H9 (cell line): ENCODE measurements around the gene LRMDA. TPM values are rescaled to one million over a fixed set of nuclear protein-coding genes. Genes with fewer than 3 reads are reported as not detected.

Source experiments
- DNase-seq: peaks from one replicate; pipeline ENCODE4 v3.0.0-alpha.2; 2017
- H2AFZ ChIP-seq: one replicate; pipeline ENCODE4 v1.6.1; 2013; ENCODE audit warnings: mild to moderate bottlenecking, low read length, control low read depth, moderate library complexity
- H2AK5ac ChIP-seq: 2 replicates; pipeline ENCODE4 v1.6.1; 2013; ENCODE audit warnings: low read length, control low read depth, mixed read lengths; ENCODE audit not compliant: insufficient read length
- H2BK120ac ChIP-seq: one replicate; pipeline ENCODE4 v1.6.1; 2013; ENCODE audit warnings: low read depth, mild to moderate bottlenecking, low read length, control low read depth, inconsistent platforms; ENCODE audit not compliant: poor library complexity, severe bottlenecking
- H2BK12ac ChIP-seq: 2 replicates; pipeline ENCODE4 v1.6.1; 2013; ENCODE audit warnings: low read length, control low read depth, mixed read lengths, low read depth; ENCODE audit not compliant: insufficient read length
- H2BK15ac ChIP-seq: 2 replicates; pipeline ENCODE4 v1.6.1; 2013; ENCODE audit warnings: low read depth, low read length, control low read depth
- H2BK20ac ChIP-seq: one replicate; pipeline ENCODE4 v1.6.1; 2013; ENCODE audit warnings: low read depth, mild to moderate bottlenecking, low read length, control low read depth, inconsistent platforms; ENCODE audit not compliant: poor library complexity, severe bottlenecking
- H2BK5ac ChIP-seq: 2 replicates; pipeline ENCODE4 v1.6.1; 2013; ENCODE audit warnings: low read length, control low read depth, mixed read lengths; ENCODE audit not compliant: insufficient read length
- H3K14ac ChIP-seq: 2 replicates; pipeline ENCODE4 v1.6.1; 2013; ENCODE audit warnings: low read length, control low read depth; ENCODE audit not compliant: insufficient read depth
- H3K18ac ChIP-seq: 2 replicates; pipeline ENCODE4 v1.6.1; 2013; ENCODE audit warnings: low read depth, mild to moderate bottlenecking, mixed read lengths, low read length, control low read depth; ENCODE audit not compliant: insufficient read length
- H3K23ac ChIP-seq: 2 replicates; pipeline ENCODE4 v1.6.1; 2013; ENCODE audit warnings: low read length, control low read depth, mixed read lengths, low read depth; ENCODE audit not compliant: insufficient read length
- H3K23me2 ChIP-seq: 2 replicates; pipeline ENCODE4 v1.6.1; 2013; ENCODE audit warnings: low read depth, mild to moderate bottlenecking, mixed read lengths, low read length, control low read depth; ENCODE audit not compliant: insufficient read length, poor library complexity, severe bottlenecking
- H3K27ac ChIP-seq: 2 replicates; pipeline ENCODE4 v1.5.1; 2013; ENCODE audit warnings: low read length, control low read depth, mixed read lengths, low read depth; ENCODE audit not compliant: insufficient read length
- H3K27me3 ChIP-seq: 2 replicates; pipeline ENCODE4 v1.6.1; 2013; ENCODE audit warnings: low read length, control low read depth, inconsistent platforms; ENCODE audit not compliant: insufficient read depth
- H3K4ac ChIP-seq: 2 replicates; pipeline ENCODE4 v1.6.1; 2013; ENCODE audit warnings: low read depth, mild to moderate bottlenecking, control low read depth, inconsistent platforms, low read length, moderate library complexity
- H3K4me1 ChIP-seq: 2 replicates; pipeline ENCODE4 v1.6.1; 2013; ENCODE audit warnings: low read length, control low read depth, inconsistent platforms; ENCODE audit not compliant: insufficient read depth
- H3K4me2 ChIP-seq: 2 replicates; pipeline ENCODE4 v1.6.1; 2013; ENCODE audit warnings: low read length, control low read depth, mixed read lengths; ENCODE audit not compliant: insufficient read length, insufficient read depth
- H3K56ac ChIP-seq: 2 replicates; pipeline ENCODE4 v1.6.1; 2013; ENCODE audit warnings: low read depth, mild to moderate bottlenecking, mixed read lengths, low read length, control low read depth; ENCODE audit not compliant: insufficient read length
- H3K79me1 ChIP-seq: 2 replicates; pipeline ENCODE4 v1.6.1; 2013; ENCODE audit warnings: low read depth, mild to moderate bottlenecking, moderate library complexity, low read length, control low read depth, inconsistent platforms; ENCODE audit not compliant: insufficient read depth, poor library complexity, severe bottlenecking
- H3K79me2 ChIP-seq: 2 replicates; pipeline ENCODE4 v1.6.1; 2013; ENCODE audit warnings: low read length, control low read depth, inconsistent platforms; ENCODE audit not compliant: insufficient read depth
- H3K9ac ChIP-seq: 2 replicates; pipeline ENCODE4 v1.6.1; 2013; ENCODE audit warnings: low read length, control low read depth, mixed read lengths; ENCODE audit not compliant: insufficient read length; ENCODE audit errors: extremely low read depth
- H3K9me3 ChIP-seq: one replicate; pipeline ENCODE4 v1.6.1; 2013; ENCODE audit warnings: low read depth, low read length, inconsistent platforms; ENCODE audit not compliant: control insufficient read depth
- H3T11ph ChIP-seq: one replicate; pipeline ENCODE4 v1.6.1; 2013; ENCODE audit warnings: mild to moderate bottlenecking, low read length, control low read depth, inconsistent platforms
- H4K20me1 ChIP-seq: one replicate; pipeline ENCODE4 v1.6.1; 2013; ENCODE audit not compliant: control insufficient read depth, insufficient read length, insufficient read depth
- H4K5ac ChIP-seq: 2 replicates; pipeline ENCODE4 v1.6.1; 2013; ENCODE audit warnings: low read depth, mild to moderate bottlenecking, mixed read lengths, low read length, control low read depth; ENCODE audit not compliant: insufficient read length
- H4K8ac ChIP-seq: replicated peaks from 2 replicates; pipeline ENCODE4 v1.6.1; 2013; ENCODE audit warnings: low read length, control low read depth, mixed read lengths, low read depth; ENCODE audit not compliant: insufficient read length
- H4K91ac ChIP-seq: 2 replicates; pipeline ENCODE4 v1.6.1; 2013; ENCODE audit warnings: low read depth, mild to moderate bottlenecking, moderate library complexity, mixed read lengths, low read length, control low read depth; ENCODE audit not compliant: insufficient read length
- H3K27ac Mint-ChIP-seq, 3 experiments: 2 replicates in 2 of 3; 3 replicates in 1 of 3; pipeline ENCODE4 v1.8.0; 2020 to 2021; ENCODE audit warnings: mixed read lengths in 3 of 3, mild to moderate bottlenecking in 1 of 3, moderate library complexity in 1 of 3
- H3K27me3 Mint-ChIP-seq: 2 replicates; pipeline ENCODE4 v1.8.0; 2021; ENCODE audit warnings: low read depth, mild to moderate bottlenecking, moderate library complexity, mixed read lengths
- H3K36me3 Mint-ChIP-seq, 3 experiments: 2 replicates in 2 of 3; 3 replicates in 1 of 3; pipeline ENCODE4 v1.8.0; 2020 to 2021; ENCODE audit warnings: low read depth in 3 of 3, mixed read lengths in 3 of 3; ENCODE audit not compliant: insufficient read depth in 1 of 3
- H3K4me1 Mint-ChIP-seq, 2 experiments: 2 replicates each; pipeline ENCODE4 v1.8.0; 2020; ENCODE audit warnings: mixed read lengths in 2 of 2
- H3K4me3 Mint-ChIP-seq, 2 experiments: 2 replicates in 1 of 2; 3 replicates in 1 of 2; pipeline ENCODE4 v1.8.0; 2020 to 2021; ENCODE audit warnings: mild to moderate bottlenecking in 2 of 2, mixed read lengths in 2 of 2, moderate library complexity in 1 of 2
- H3K9me3 Mint-ChIP-seq, 2 experiments: 2 replicates in 1 of 2; 3 replicates in 1 of 2; pipeline ENCODE4 v1.8.0; 2020; ENCODE audit warnings: mild to moderate bottlenecking in 2 of 2, mixed read lengths in 2 of 2, moderate library complexity in 1 of 2
- WGBS: extraction: QIAGEN DNeasy Blood & Tissue Kit; methylation state at CpG from one replicate; pipeline ENCODE4 v1.1.7; 2013; ENCODE audit warnings: missing lambda C conversion rate, low lambda C conversion rate, mixed read lengths; ENCODE audit not compliant: insufficient read length; ENCODE audit errors: extremely low coverage; 5-methylcytosine and 5-hydroxymethylcytosine counted together
- total RNA-seq: library from RNA; stranded (reverse); gene quantifications from 2 replicates; pipeline ENCODE4 v1.2.1, GENCODE V29; 2021
- TF ChIP-seq, protein P1 (sequence below): fragments of 200-600 bp; sonication (generic); conservative IDR thresholded peaks from 3 replicates; pipeline ENCODE4 v1.8.0; 2021; ENCODE audit warnings: antibody characterized with exemption, mild to moderate bottlenecking

LRMDA gene
- total RNA-seq, 1 experiment from 2014 or later = 1.8 TPM

- no peak overlapping the region for H2BK120ac ChIP-seq
- H3T11ph ChIP-seq = no peak overlapping the region
- no peaks in the 10 kb centered on the region for H3K79me2 ChIP-seq
- H3K14ac ChIP-seq = no peak overlapping the region
- H3K9me3 ChIP-seq = no peaks in the 10 kb centered on the region
- H4K20me1 ChIP-seq = no peaks in the 10 kb centered on the region
- H3K9me3 Mint-ChIP-seq = peaks cover 54 to 64% of the 10 kb centered on the region in 2 experiments
- H2BK15ac ChIP-seq = no peak overlapping the region
- H3K4me3 Mint-ChIP-seq = no peak overlapping the region
- H3K27ac ChIP-seq = no peak overlapping the region
- H3K4ac ChIP-seq = no peak overlapping the region
- no peak overlapping the region for H3K27ac Mint-ChIP-seq
- H4K91ac ChIP-seq = no peak overlapping the region
- no peaks in the 10 kb centered on the region for H3K27me3 ChIP-seq
- no peak overlapping the region for H2BK20ac ChIP-seq
- no peak overlapping the region for H3K23ac ChIP-seq
- H3K79me1 ChIP-seq = no peaks in the 10 kb centered on the region
- no peak overlapping the region for H2BK5ac ChIP-seq
- peaks cover 2 to 3% of the 10 kb centered on the region in 2 experiments; a peak in 1 of 4 replicates for H3K4me1 Mint-ChIP-seq
- no CpG with 5 or more reads among the region's 4 CpGs for WGBS
- no peak overlapping the region for H4K5ac ChIP-seq
- H3K18ac ChIP-seq = no peak overlapping the region
- no peak overlapping the region for H2AK5ac ChIP-seq
- H3K56ac ChIP-seq = no peak overlapping the region
- no peak overlapping the region for H2AFZ ChIP-seq
- no peak overlapping the region for H2BK12ac ChIP-seq
- H3K9ac ChIP-seq = no peak overlapping the region
- H3K27me3 Mint-ChIP-seq = peaks cover 10% of the 10 kb centered on the region
- TF ChIP-seq, protein P1, sequence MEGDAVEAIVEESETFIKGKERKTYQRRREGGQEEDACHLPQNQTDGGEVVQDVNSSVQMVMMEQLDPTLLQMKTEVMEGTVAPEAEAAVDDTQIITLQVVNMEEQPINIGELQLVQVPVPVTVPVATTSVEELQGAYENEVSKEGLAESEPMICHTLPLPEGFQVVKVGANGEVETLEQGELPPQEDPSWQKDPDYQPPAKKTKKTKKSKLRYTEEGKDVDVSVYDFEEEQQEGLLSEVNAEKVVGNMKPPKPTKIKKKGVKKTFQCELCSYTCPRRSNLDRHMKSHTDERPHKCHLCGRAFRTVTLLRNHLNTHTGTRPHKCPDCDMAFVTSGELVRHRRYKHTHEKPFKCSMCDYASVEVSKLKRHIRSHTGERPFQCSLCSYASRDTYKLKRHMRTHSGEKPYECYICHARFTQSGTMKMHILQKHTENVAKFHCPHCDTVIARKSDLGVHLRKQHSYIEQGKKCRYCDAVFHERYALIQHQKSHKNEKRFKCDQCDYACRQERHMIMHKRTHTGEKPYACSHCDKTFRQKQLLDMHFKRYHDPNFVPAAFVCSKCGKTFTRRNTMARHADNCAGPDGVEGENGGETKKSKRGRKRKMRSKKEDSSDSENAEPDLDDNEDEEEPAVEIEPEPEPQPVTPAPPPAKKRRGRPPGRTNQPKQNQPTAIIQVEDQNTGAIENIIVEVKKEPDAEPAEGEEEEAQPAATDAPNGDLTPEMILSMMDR = no peak
- no peaks in the 10 kb centered on the region for H3K23me2 ChIP-seq
- H3K4me1 ChIP-seq = no peaks in the 10 kb centered on the region
- H4K8ac ChIP-seq = no peak overlapping the region
- no peak overlapping the region for H3K4me2 ChIP-seq
- no peak for DNase-seq
- peaks cover 6 to 31% (median 27%) of the 10 kb centered on the region in 3 experiments for H3K36me3 Mint-ChIP-seq
These were observed 144.5 kb downstream of the LRMDA start for GRCh38 chr10:75575940-75576339.
